Activated CD4-positive, alpha-beta memory T cell treated with anti-CD3 and anti-CD28 coated beads for 36 hours (primary cell): Measurements from ENCODE around the gene TSEN54. TPM values are rescaled to one million over a fixed set of nuclear protein-coding genes. Genes with fewer than 3 reads are reported as not detected.
"Not testable (repeated sequence)": the region's sequence is repeated elsewhere in the genome, so short reads cannot be mapped to it uniquely, and the experiment has no call there.

Experiments used
- CTCF ChIA-PET: fragments of 350-600 bp; sonication (Branson Sonifier 250); formaldehyde crosslinking; loops from one replicate; lab custom pipeline; 2021; ENCODE audit warnings: antibody characterized with exemption, inconsistent platforms; lab: Charles Lee
- POLR2A ChIA-PET: fragments of 350-600 bp; sonication (Branson Sonifier 250); formaldehyde crosslinking; loops from one replicate; lab custom pipeline; 2021; ENCODE audit warnings: antibody characterized with exemption; lab: Charles Lee
- DNase-seq: peaks from one replicate; pipeline ENCODE4 v3.0.0-alpha.2; 2020
- H3K27ac Mint-ChIP-seq: one replicate; pipeline ENCODE4 v1.8.0; 2021; ENCODE audit warnings: mixed read lengths
- H3K27me3 Mint-ChIP-seq: one replicate; pipeline ENCODE4 v1.8.0; 2021; ENCODE audit warnings: mixed read lengths
- H3K36me3 Mint-ChIP-seq: one replicate; pipeline ENCODE4 v1.8.0; 2021; ENCODE audit warnings: mixed read lengths
- H3K4me1 Mint-ChIP-seq: one replicate; pipeline ENCODE4 v1.8.0; 2021; ENCODE audit warnings: low read depth, mixed read lengths
- H3K4me3 Mint-ChIP-seq: one replicate; pipeline ENCODE4 v1.8.0; 2021; ENCODE audit warnings: mild to moderate bottlenecking, mixed read lengths
- H3K9me3 Mint-ChIP-seq: one replicate; pipeline ENCODE4 v1.8.0; 2021; ENCODE audit warnings: mixed read lengths
- intact Hi-C: fragments of 100-400 bp; cut with micrococcal nuclease; formaldehyde crosslinking; loops from one replicate; pipeline ENCODE4 v1.15.1; 2023
- total RNA-seq, 2 experiments: library from RNA; stranded (reverse); gene quantifications; one replicate each; pipeline ENCODE4 v1.2.3, GENCODE V29; 2021

The TSEN54 gene
- total RNA-seq, 2 experiments from 2014 or later: 34.9 to 39.7 TPM

DNA sequence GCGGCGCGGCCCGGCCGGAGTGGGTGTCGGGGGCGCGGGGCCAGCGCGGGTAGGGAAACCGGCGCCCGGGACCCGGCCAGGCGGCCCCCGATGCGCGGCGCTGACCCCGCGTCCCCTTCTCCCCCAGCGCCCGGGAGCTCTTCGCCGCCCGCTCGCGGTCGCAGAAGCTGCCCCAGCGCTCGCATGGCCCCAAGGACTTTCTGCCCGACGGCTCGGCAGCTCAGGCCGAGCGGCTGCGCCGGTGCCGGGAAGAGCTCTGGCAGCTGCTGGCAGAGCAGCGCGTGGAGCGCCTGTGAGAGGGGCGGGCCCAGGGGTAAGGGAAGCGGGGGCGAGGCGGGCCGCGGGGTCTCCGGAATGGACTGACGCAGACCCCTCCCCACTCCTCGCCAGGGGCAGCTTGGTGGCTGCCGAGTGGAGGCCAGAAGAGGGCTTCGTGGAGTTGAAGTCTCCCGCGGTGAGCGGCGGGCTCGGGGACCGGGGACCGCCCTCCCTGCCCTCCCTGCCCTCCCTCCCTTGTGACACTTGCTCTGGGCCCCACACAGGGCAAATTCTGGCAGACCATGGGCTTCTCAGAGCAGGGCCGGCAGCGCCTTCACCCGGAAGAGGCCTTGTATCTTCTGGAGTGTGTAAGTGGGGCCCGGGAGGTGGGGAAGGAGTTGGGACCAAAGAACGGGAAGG lies 430 bp downstream of the TSEN54 start:
- Mint-ChIP-seq H3K9me3 (no peaks in the 10 kb centered on the region), H3K27ac (peak overlapping the region; percentile 42), H3K4me3 (peak overlapping the region; percentile 86), H3K27me3 (peaks cover 4% of the 10 kb centered on the region), H3K36me3 (peaks cover 15% of the 10 kb centered on the region), H3K4me1 (peaks cover 17% of the 10 kb centered on the region)
- ChIA-PET POLR2A (interaction anchor here (1.0 to 2.3 kb wide), 3 partner anchors 9 to 247 kb away, joined by 4 to 17 read pairs (median 5); partner anchors contain the start of gene LLGL2), CTCF (interaction anchor here (0.5 to 2.0 kb wide), 28 partner anchors 8 to 504 kb away, joined by 3 to 19 read pairs (median 4); partner anchors contain the start of genes GRB2, LLGL2, MIF4GD and MRPL58)
- intact Hi-C loops: loop anchor here (1.0 to 5.0 kb wide), 6 partner anchors 9 to 244 kb away; partner anchors contain the start of genes GRB2, LLGL2, MIF4GD and SLC25A19
- peak; percentile 52 for DNase-seq

DNA sequence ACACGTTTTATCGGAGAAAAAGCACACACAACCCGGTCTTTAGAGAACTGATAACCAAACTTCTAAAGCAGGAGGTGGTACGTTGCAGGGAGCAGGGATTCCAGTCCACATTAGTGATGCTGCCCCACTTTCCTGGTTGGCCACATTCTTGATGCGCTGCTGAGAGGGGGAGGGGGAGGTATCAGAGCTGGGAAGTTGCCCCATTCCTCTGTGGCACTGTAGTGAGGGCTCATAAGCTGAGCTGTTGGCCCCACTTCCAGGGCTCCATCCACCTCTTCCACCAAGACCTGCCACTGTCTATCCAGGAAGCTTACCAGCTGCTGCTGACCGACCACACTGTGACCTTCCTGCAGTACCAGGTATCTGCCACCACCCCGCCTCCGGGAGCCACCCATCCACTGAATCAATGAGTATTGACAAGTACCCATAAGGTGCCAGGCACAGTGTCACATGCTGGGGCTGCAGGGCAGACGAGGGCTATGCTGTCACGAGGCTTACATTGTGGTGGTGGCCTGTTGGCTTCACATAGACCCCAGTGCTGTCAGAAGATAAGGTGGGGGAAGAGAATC lies 1.1 kb downstream of the TSEN54 start:
- peaks cover 17% of the 10 kb centered on the region for H3K4me1 Mint-ChIP-seq
- peak; percentile 62 for DNase-seq
- H3K27ac Mint-ChIP-seq: peak overlapping the region; percentile 68
- no peaks in the 10 kb centered on the region for H3K9me3 Mint-ChIP-seq
- ChIA-PET POLR2A (interaction anchor here (1.6 to 2.3 kb wide), 2 partner anchors 9 to 18 kb away, joined by 5 to 17 read pairs; partner anchors contain the start of gene LLGL2), CTCF (interaction anchor here (0.9 to 2.0 kb wide), 12 partner anchors 8 to 505 kb away, joined by 3 to 19 read pairs (median 5); partner anchors contain the start of genes GRB2, LLGL2, MRPL58 and SLC25A19)
- H3K4me3 Mint-ChIP-seq: peak overlapping the region; percentile 86
- peaks cover 16% of the 10 kb centered on the region for H3K36me3 Mint-ChIP-seq
- intact Hi-C loops: loop anchor here (1.0 to 5.0 kb wide), 3 partner anchors 72 to 245 kb away; partner anchors contain the start of genes MIF4GD and SLC25A19
- H3K27me3 Mint-ChIP-seq: peaks cover 4% of the 10 kb centered on the region

DNA sequence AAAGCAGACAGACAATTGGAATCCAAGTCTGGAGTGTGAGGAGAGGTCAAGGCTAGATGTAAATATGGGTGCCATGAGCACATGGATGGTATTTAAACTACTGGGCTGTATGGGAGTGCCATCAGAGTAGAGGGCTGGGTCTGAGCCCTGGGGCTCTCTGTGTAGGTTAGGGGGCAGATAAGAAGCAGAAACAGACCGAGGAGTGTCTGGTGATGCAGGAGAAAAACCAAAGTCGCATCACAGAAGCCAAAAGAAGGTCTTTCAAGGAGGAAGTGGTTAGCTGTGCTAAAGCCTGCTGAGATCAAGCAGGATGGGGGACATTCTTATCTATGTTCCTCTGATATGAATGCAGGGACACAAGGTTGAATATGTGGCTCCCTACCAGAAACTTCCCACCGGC lies 1.9 kb downstream of the TSEN54 start:
- ChIA-PET CTCF (no interaction called here), POLR2A (no interaction called here)
- Mint-ChIP-seq H3K4me3 (peak overlapping the region; percentile 86), H3K9me3 (no peaks in the 10 kb centered on the region), H3K27ac (peak overlapping the region; percentile 6), H3K27me3 (peaks cover 4% of the 10 kb centered on the region), H3K36me3 (peaks cover 20% of the 10 kb centered on the region), H3K4me1 (peaks cover 17% of the 10 kb centered on the region)
- intact Hi-C loops: loop anchor here (5.0 kb wide), 2 partner anchors 231 to 246 kb away; partner anchors contain the start of genes MIF4GD and SLC25A19
- DNase-seq: peak; percentile 22

- POLR2A ChIA-PET: no interaction called here
- Mint-ChIP-seq H3K27ac (no peak overlapping the region), H3K4me1 (peaks cover 17% of the 10 kb centered on the region), H3K27me3 (peaks cover under 1% of the 10 kb centered on the region), H3K4me3 (no peak overlapping the region), H3K9me3 (no peaks in the 10 kb centered on the region), H3K36me3 (peaks cover 22% of the 10 kb centered on the region)
- intact Hi-C loops: loop anchor here (5.0 kb wide), 2 partner anchors 232 to 247 kb away; partner anchors contain the start of genes MIF4GD and SLC25A19
- CTCF ChIA-PET: interaction anchor here (0.8 kb wide), 1 partner anchor 244 kb away, joined by 4 read pairs; no protein-coding TSS in a partner anchor
- DNase-seq: no peak
Measured at GRCh38 chr17:75518983-75519537, 2.7 kb downstream of the TSEN54 start.

DNA sequence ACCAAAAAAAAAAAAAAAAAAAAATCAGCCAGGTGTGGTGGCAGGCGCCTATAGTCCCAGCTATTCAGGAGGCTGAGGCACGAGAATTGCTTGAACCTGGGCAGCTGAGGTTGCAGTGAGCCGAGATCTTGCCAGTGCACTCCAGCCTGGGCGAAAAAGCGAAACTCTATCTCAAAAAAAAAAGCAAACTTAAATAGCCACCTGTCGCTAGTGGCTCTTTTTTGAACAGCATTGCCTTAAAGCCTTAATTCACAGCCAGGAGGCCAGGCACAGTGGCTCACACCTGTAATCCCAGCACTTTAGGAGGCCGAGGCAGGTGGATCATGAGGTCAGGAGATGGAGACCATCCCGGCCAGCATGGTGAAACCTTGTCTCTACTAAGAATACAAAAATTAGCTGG lies 4.1 kb downstream of the TSEN54 start:
- H3K36me3 Mint-ChIP-seq: peaks cover 22% of the 10 kb centered on the region
- peaks cover 21% of the 10 kb centered on the region for H3K4me1 Mint-ChIP-seq
- H3K27ac Mint-ChIP-seq, intact Hi-C loops, H3K27me3 Mint-ChIP-seq, H3K9me3 Mint-ChIP-seq, H3K4me3 Mint-ChIP-seq, CTCF ChIA-PET, DNase-seq, POLR2A ChIA-PET: not testable (repeated sequence)

DNA sequence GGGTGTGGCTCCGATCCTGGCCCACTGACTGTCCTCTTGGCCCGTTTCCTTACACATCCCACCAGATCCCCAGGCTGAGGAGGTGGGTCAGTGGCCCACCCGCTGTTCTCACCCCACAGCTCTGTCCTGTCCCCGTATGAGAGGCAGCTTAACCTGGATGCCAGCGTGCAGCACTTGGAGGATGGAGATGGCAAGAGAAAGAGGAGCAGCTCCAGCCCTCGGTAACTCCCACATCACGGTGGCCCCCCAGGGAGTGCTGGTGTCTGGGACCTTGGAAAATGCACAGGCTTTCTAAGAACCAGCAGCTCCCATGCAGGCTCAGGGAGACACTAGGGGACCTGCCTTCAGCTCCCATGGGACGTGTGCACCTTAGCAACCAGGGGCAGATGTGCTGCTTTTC lies 5.0 kb downstream of the TSEN54 start:
- no peak overlapping the region for H3K4me3 Mint-ChIP-seq
- H3K36me3 Mint-ChIP-seq: peaks cover 22% of the 10 kb centered on the region
- no peaks in the 10 kb centered on the region for H3K9me3 Mint-ChIP-seq
- ChIA-PET POLR2A (no interaction called here), CTCF (no interaction called here)
- peaks cover 22% of the 10 kb centered on the region for H3K4me1 Mint-ChIP-seq
- no peak overlapping the region for H3K27ac Mint-ChIP-seq
- DNase-seq: no peak
- H3K27me3 Mint-ChIP-seq: no peaks in the 10 kb centered on the region
- intact Hi-C loops: no loop called here

DNA sequence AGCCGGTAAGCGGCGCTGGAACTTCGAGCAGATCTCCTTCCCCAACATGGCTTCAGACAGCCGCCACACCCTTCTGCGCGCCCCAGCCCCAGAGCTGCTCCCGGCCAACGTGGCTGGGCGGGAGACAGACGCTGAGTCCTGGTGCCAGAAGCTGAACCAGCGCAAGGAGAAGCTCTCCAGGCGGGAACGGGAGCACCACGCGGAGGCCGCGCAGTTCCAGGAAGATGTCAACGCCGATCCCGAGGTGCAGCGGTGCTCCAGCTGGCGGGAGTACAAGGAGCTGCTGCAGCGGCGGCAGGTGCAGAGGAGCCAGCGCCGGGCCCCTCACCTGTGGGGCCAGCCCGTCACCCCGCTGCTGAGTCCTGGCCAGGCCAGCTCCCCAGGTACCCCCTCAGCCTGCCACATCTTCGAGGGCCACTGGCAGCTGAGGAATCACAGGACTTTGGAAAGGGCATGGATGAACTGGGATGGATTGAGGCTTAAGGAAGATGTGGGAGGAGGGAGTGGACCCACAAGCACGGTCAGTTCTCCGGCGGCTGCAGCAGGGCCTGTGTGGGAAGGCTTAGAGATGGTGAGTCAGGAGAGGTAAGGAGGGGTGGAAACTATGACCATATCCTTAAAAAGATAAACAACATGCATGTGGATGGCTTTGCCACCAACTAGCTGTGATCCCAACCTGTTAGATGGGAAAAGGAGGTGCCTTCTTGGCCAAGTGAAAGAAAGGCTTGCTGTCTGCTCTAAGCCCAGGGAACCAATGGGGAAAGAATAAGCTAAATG lies 5.8 kb downstream of the TSEN54 start:
- intact Hi-C loops: no loop called here
- CTCF ChIA-PET: no interaction called here
- no peaks in the 10 kb centered on the region for H3K27me3 Mint-ChIP-seq

GRCh38 chr17:75523647-75524046 lies 7.3 kb downstream of the TSEN54 start:
- H3K4me1 Mint-ChIP-seq: peaks cover 13% of the 10 kb centered on the region
- intact Hi-C loops: no loop called here

More for the DNA sequence above, 5.8 kb downstream of the TSEN54 start:
- Mint-ChIP-seq H3K4me1 (peaks cover 27% of the 10 kb centered on the region), H3K9me3 (no peaks in the 10 kb centered on the region), H3K4me3 (no peak overlapping the region), H3K27ac (no peak overlapping the region), H3K36me3 (peaks cover 22% of the 10 kb centered on the region)
- POLR2A ChIA-PET: no interaction called here
- DNase-seq: no peak

DNA sequence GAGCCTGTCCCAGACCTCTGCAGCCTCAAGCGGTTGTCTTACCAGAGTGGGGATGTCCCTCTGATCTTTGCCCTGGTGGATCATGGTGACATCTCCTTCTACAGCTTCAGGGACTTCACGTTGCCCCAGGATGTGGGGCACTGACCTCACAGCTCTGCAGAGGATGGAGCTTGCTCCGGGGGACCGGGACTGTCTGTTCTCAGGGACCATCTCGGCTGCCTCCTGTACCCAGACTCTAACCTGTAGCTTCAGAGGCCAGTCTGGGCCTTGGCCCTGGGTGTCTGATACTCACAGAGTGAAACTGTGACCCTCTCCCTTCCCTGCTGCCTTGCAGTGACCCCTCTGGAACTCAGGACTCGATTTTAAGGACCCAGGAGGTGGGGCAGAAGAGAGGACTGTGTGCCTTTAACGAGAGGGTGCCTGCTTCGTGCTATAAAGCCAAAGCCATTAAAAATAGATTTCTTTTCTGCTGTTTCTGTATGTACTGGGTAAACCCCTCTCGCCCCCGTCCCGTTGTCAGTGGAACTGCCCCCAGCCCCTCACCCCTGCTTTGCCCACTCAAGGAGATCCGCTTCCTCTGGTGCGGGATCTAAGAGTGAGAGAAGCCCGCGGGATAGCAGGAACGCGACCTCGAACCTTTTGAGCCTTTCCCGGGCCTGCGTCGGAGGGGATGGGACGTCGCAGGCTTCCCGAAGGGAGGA lies 8.1 kb downstream of the TSEN54 start:
- intact Hi-C loops: no loop called here

More at GRCh38 chr17:75523647-75524046, 7.3 kb downstream of the TSEN54 start:
- DNase-seq: no peak
- Mint-ChIP-seq H3K4me3 (no peak overlapping the region), H3K9me3 (no peaks in the 10 kb centered on the region), H3K36me3 (peaks cover 12% of the 10 kb centered on the region), H3K27me3 (no peaks in the 10 kb centered on the region), H3K27ac (no peak overlapping the region)
- ChIA-PET CTCF (interaction anchor here (1.1 kb wide), 1 partner anchor 253 kb away, joined by 3 read pairs; the partner anchor contains the start of gene MIF4GD), POLR2A (no interaction called here)

GRCh38 chr17:75524970-75525805 lies 8.9 kb downstream of the TSEN54 start, which contains the start of gene LLGL2:
Gene LLGL2 (plus strand): TSS chr17:75525697. CDS start chr17:75543427, 17,730 bp downstream.
- Mint-ChIP-seq H3K27ac (no peak within 1 kb of the TSS), H3K36me3 (peaks cover 8% of the 10 kb centered on the region), H3K9me3 (no peaks in the 10 kb centered on the region), H3K4me3 (peak within 1 kb of the TSS; percentile 68), H3K4me1 (peaks cover 12% of the 10 kb centered on the region), H3K27me3 (no peaks in the 10 kb centered on the region)
- CTCF ChIA-PET: interaction anchor here (0.8 to 1.8 kb wide), 5 partner anchors 9 to 236 kb away, joined by 3 to 19 read pairs (median 4); partner anchors contain the start of genes SLC25A19 and TSEN54
- POLR2A ChIA-PET: interaction anchor here (1.3 to 3.6 kb wide), 2 partner anchors 8 to 10 kb away, joined by 6 to 17 read pairs; partner anchors contain the start of gene TSEN54
- intact Hi-C loops: loop anchor here (1.0 kb wide), 1 partner anchor 9 kb away; the partner anchor contains the start of gene TSEN54
- peak; percentile 86 for DNase-seq

More for the DNA sequence above, 8.1 kb downstream of the TSEN54 start:
- ChIA-PET CTCF (interaction anchor here (1.1 to 1.8 kb wide), 5 partner anchors 8 to 254 kb away, joined by 3 to 19 read pairs (median 4); partner anchors contain the start of genes MIF4GD, SLC25A19 and TSEN54), POLR2A (interaction anchor here (1.3 to 3.6 kb wide), 2 partner anchors 8 to 10 kb away, joined by 6 to 17 read pairs; partner anchors contain the start of gene TSEN54)
- peak overlapping the region; percentile 60 for H3K4me3 Mint-ChIP-seq
- no peaks in the 10 kb centered on the region for H3K27me3 Mint-ChIP-seq
- H3K27ac Mint-ChIP-seq: no peak overlapping the region
- H3K4me1 Mint-ChIP-seq: peaks cover 12% of the 10 kb centered on the region
- H3K9me3 Mint-ChIP-seq: no peaks in the 10 kb centered on the region
- H3K36me3 Mint-ChIP-seq: peaks cover 12% of the 10 kb centered on the region
- DNase-seq: no peak
